SK-N-DZ (cell line): ENCODE data around the gene RHOB.
"Not testable (repeated sequence)": the region's sequence is repeated elsewhere in the genome, so short reads cannot be mapped to it uniquely, and the experiment has no call there.

ENCODE experiments used
- DNase-seq: peaks from one replicate; pipeline ENCODE4 v3.0.0-alpha.2; 2015; ENCODE audit warnings: low spot score

RHOB gene

GRCh38 chr2:20451761-20452499, 5.1 kb downstream of the RHOB start:
- no peak for DNase-seq

GRCh38 chr2:20452551-20452950, 5.7 kb downstream of the RHOB start:
- no peak for DNase-seq

GRCh38 chr2:20453087-20453486, 6.2 kb downstream of the RHOB start:
- no peak for DNase-seq

- DNase-seq = no peak
Measured at GRCh38 chr2:20454036-20454981, 7.4 kb downstream of the RHOB start.

- no peak for DNase-seq
Measured at GRCh38 chr2:20455076-20455587, 8.3 kb downstream of the RHOB start.

GRCh38 chr2:20456116-20456571, 9.3 kb downstream of the RHOB start:
- no peak for DNase-seq

GRCh38 chr2:20456636-20457426, 10.0 kb downstream of the RHOB start:
- DNase-seq = no peak

- no peak for DNase-seq
Measured at GRCh38 chr2:20457661-20458630, 11.1 kb downstream of the RHOB start.

- not testable (repeated sequence) for DNase-seq
Measured at GRCh38 chr2:20458737-20459484, 12.0 kb downstream of the RHOB start.

GRCh38 chr2:20465716-20466394, 19.0 kb downstream of the RHOB start:
- no peak for DNase-seq

- no peak for DNase-seq
Measured at GRCh38 chr2:20467789-20468548, 21.1 kb downstream of the RHOB start.

- no peak for DNase-seq
Measured at GRCh38 chr2:20468549-20469500, 22.0 kb downstream of the RHOB start.

- DNase-seq = no peak
Measured at GRCh38 chr2:20469595-20469994, 22.7 kb downstream of the RHOB start.

- no peak for DNase-seq
Measured at GRCh38 chr2:20470211-20470610, 23.3 kb downstream of the RHOB start.

- DNase-seq = no peak
Measured at GRCh38 chr2:20471148-20471547, 24.3 kb downstream of the RHOB start.

- DNase-seq = no peak
Measured at GRCh38 chr2:20471902-20472559, 25.2 kb downstream of the RHOB start.

- no peak for DNase-seq
Measured at GRCh38 chr2:20472569-20472968, 25.7 kb downstream of the RHOB start.
